ENCODE measurements around the gene MYO3B. TPM values are rescaled to one million over a fixed set of nuclear protein-coding genes. Genes with fewer than 3 reads are reported as not detected.

Gene MYO3B
- total RNA-seq, 1 experiment from 2014 or later = 0.63 TPM

DNA sequence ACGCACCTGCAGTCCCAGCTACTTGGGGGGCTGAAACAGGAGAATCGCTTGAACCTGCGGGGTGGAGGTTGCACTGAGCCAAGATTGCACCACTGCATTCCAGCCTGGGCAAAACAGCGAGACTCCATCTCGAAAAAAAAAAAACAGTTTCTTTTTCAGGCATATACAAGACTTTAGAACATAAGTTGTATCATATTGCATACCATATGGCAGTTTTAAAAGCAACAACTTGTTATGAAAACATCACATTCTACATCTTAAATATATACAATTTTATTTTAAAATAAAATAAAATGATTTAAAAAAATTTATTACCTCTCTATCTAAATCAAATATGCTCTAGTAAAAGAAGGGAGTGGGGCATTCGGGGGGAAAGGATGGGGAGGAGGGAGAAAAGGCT, 497.8 kb downstream of the MYO3B start:
- H2BK120ac ChIP-seq (ENCODE audit: low read depth, low read length, poor library complexity, severe bottlenecking) = no peak overlapping the region

More for the DNA sequence above, 497.8 kb downstream of the MYO3B start:
- Histone ChIP-seq H3K9ac (ENCODE audit: extremely low read depth, insufficient read length, low read length) (no peak overlapping the region), H3K14ac (ENCODE audit: insufficient read depth, low read length) (no peak overlapping the region), H3K4ac (ENCODE audit: low read depth, low read length) (no peak overlapping the region), H4K91ac (ENCODE audit: insufficient read length, low read depth, low read length) (no peak overlapping the region), H2BK5ac (ENCODE audit: insufficient read length, low read length) (no peak overlapping the region), H2AK5ac (ENCODE audit: insufficient read length, low read length) (no peak overlapping the region), H3K9me3 (ENCODE audit: control insufficient read depth, low read depth, low read length) (no peaks in the 10 kb centered on the region), H3K23ac (ENCODE audit: insufficient read length, low read depth, low read length) (no peak overlapping the region), H3K79me2 (ENCODE audit: insufficient read depth, low read length) (no peaks in the 10 kb centered on the region), H2BK12ac (ENCODE audit: insufficient read length, low read depth, low read length) (no peak overlapping the region), H2BK20ac (ENCODE audit: low read depth, low read length, poor library complexity, severe bottlenecking) (no peak overlapping the region), H3K23me2 (ENCODE audit: insufficient read length, low read depth, low read length, poor library complexity, severe bottlenecking) (no peaks in the 10 kb centered on the region), H3K56ac (ENCODE audit: insufficient read length, low read depth, low read length) (no peak overlapping the region), H3K27ac (ENCODE audit: insufficient read length, low read depth, low read length) (no peak overlapping the region), H3K4me1 (ENCODE audit: insufficient read depth, low read length) (peaks cover 3% of the 10 kb centered on the region; the same call in 1 of the 2 replicates), H4K5ac (ENCODE audit: insufficient read length, low read depth, low read length) (no peak overlapping the region), H4K8ac (replicated peaks; ENCODE audit: insufficient read length, low read depth, low read length) (no peak overlapping the region), H3T11ph (ENCODE audit: low read length) (no peak overlapping the region), H3K4me2 (ENCODE audit: insufficient read depth, insufficient read length, low read length) (no peak overlapping the region), H3K79me1 (ENCODE audit: insufficient read depth, low read depth, low read length, poor library complexity, severe bottlenecking) (no peaks in the 10 kb centered on the region), H4K20me1 (ENCODE audit: control insufficient read depth, insufficient read depth, insufficient read length) (no peaks in the 10 kb centered on the region), H2AFZ (ENCODE audit: low read length) (no peak overlapping the region), H3K27me3 (ENCODE audit: insufficient read depth, low read length) (no peaks in the 10 kb centered on the region), H2BK15ac (ENCODE audit: low read depth, low read length) (no peak overlapping the region), H3K18ac (ENCODE audit: insufficient read length, low read depth, low read length) (no peak overlapping the region)
- TF ChIP-seq, protein P1, sequence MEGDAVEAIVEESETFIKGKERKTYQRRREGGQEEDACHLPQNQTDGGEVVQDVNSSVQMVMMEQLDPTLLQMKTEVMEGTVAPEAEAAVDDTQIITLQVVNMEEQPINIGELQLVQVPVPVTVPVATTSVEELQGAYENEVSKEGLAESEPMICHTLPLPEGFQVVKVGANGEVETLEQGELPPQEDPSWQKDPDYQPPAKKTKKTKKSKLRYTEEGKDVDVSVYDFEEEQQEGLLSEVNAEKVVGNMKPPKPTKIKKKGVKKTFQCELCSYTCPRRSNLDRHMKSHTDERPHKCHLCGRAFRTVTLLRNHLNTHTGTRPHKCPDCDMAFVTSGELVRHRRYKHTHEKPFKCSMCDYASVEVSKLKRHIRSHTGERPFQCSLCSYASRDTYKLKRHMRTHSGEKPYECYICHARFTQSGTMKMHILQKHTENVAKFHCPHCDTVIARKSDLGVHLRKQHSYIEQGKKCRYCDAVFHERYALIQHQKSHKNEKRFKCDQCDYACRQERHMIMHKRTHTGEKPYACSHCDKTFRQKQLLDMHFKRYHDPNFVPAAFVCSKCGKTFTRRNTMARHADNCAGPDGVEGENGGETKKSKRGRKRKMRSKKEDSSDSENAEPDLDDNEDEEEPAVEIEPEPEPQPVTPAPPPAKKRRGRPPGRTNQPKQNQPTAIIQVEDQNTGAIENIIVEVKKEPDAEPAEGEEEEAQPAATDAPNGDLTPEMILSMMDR (conservative IDR thresholded peaks at IDR 0.05) = no peak
- Mint-ChIP-seq H3K36me3 (ENCODE audit: insufficient read depth in 1 of 3, low read depth in 3 of 3) (no peaks in the 10 kb centered on the region), H3K4me3 (no peak overlapping the region), H3K27me3 (ENCODE audit: low read depth) (no peaks in the 10 kb centered on the region; the same call in 1 of the 2 replicates), H3K4me1 (peaks cover 25 to 27% of the 10 kb centered on the region in 2 experiments), H3K27ac (no peak overlapping the region), H3K9me3 (no peaks in the 10 kb centered on the region)
- no CpG with 5 or more reads among the region's 6 CpGs for WGBS (ENCODE audit: extremely low coverage, insufficient read length, low lambda C conversion rate)
- no peak for DNase-seq

Measured in H9 (cell line).